Endothelial cell of umbilical vein (primary cell): Measurements from ENCODE around the gene HOXB4. TPM values are rescaled to one million over a fixed set of nuclear protein-coding genes. Genes with fewer than 3 reads are reported as not detected.

ENCODE experiments used
- BruUV-seq: library from RNA; stranded (reverse); fragments of 400-500 nt; replicated peaks from 2 replicates; lab custom pipeline; 2021; lab: Mats Ljungman, UMichigan
- CTCF ChIA-PET: fragments of 300-600, 350-600 bp; sonication (Branson Sonifier 250); formaldehyde crosslinking; loops from one replicate; lab custom pipeline; 2021; ENCODE audit warnings: antibody characterized with exemption, inconsistent platforms; lab: Charles Lee
- POLR2A ChIA-PET: fragments of 300-600, 350-600 bp; sonication (Branson Sonifier 250); formaldehyde crosslinking; loops from one replicate; lab custom pipeline; 2021; ENCODE audit warnings: antibody characterized with exemption, inconsistent platforms; lab: Charles Lee
- DNase-seq: peaks from one replicate; pipeline ENCODE4 v3.0.0-alpha.2; 2011; ENCODE audit warnings: low read depth, low spot score
- FAIRE-seq: peaks from 2 replicates; lab custom pipeline; 2011; peaks lifted over from hg19 to GRCh38; lab: Jason Lieb, UNC
- H2AFZ ChIP-seq: 2 replicates; pipeline ENCODE4 v1.6.0; 2012; ENCODE audit warnings: low read depth, low read length, control low read depth, inconsistent platforms
- H3K27ac ChIP-seq: 2 replicates; pipeline ENCODE4 v1.5.1; 2011; ENCODE audit warnings: low read depth, mild to moderate bottlenecking, control low read depth, low read length, moderate library complexity; ENCODE audit not compliant: insufficient read depth
- H3K27me3 ChIP-seq, 2 experiments: 2 replicates each; pipeline versions ENCODE4 v1.6.0 to v1.6.1; 2011; ENCODE audit warnings: low read length in 2 of 2, mixed read lengths in 1 of 2; ENCODE audit not compliant: control insufficient read depth in 2 of 2, insufficient read depth in 2 of 2
- H3K36me3 ChIP-seq, 2 experiments: 2 replicates in 1 of 2; 3 replicates in 1 of 2; pipeline ENCODE4 v1.5.1; 2011; ENCODE audit warnings: low read length in 2 of 2, mild to moderate bottlenecking in 1 of 2, moderate library complexity in 1 of 2; ENCODE audit not compliant: control insufficient read depth in 2 of 2, insufficient read depth in 2 of 2; ENCODE audit errors: extremely low read depth in 1 of 2
- H3K4me1 ChIP-seq: 3 replicates; pipeline ENCODE4 v1.5.1; 2011; ENCODE audit warnings: mild to moderate bottlenecking, low read length; ENCODE audit not compliant: control insufficient read depth, insufficient read depth; ENCODE audit errors: extremely low read depth
- H3K4me2 ChIP-seq: 2 replicates; pipeline ENCODE4 v1.6.1; 2011; ENCODE audit warnings: low read length, control low read depth, mixed read lengths; ENCODE audit not compliant: insufficient read depth
- H3K4me3 ChIP-seq, 3 experiments: fragments of 200-600 bp in 1 of 3; sonication (generic), shearing (Covaris generic) in 1 of 3; replicated peaks in 1 of 3; 2 replicates each; pipeline ENCODE4 v1.5.1; 2011 to 2016; ENCODE audit warnings: control low read depth in 3 of 3, low read length in 3 of 3, mild to moderate bottlenecking in 2 of 3, inconsistent platforms in 1 of 3, low read depth in 1 of 3, moderate library complexity in 1 of 3; ENCODE audit not compliant: insufficient read depth in 1 of 3
- H3K79me2 ChIP-seq: 2 replicates; pipeline ENCODE4 v1.6.0; 2012; ENCODE audit warnings: low read length, inconsistent platforms; ENCODE audit not compliant: control insufficient read depth, insufficient read depth
- H3K9ac ChIP-seq: replicated peaks from 2 replicates; pipeline ENCODE3; 2011; ENCODE audit warnings: low read length, control low read depth; ENCODE audit not compliant: insufficient read depth; ENCODE audit errors: extremely low read depth
- H3K9me1 ChIP-seq: replicated peaks from 3 replicates; pipeline ENCODE4 v1.6.0; 2011; ENCODE audit warnings: mild to moderate bottlenecking, low read length; ENCODE audit not compliant: control insufficient read depth, insufficient read depth; ENCODE audit errors: extremely low read depth
- H3K9me3 ChIP-seq: replicated peaks from 2 replicates; pipeline ENCODE4 v1.5.1; 2012; ENCODE audit warnings: low read length, inconsistent platforms; ENCODE audit not compliant: control insufficient read depth, insufficient read depth
- H4K20me1 ChIP-seq: replicated peaks from 2 replicates; pipeline ENCODE3; 2011; ENCODE audit warnings: mild to moderate bottlenecking, low read length; ENCODE audit not compliant: control insufficient read depth, insufficient read depth; ENCODE audit errors: extremely low read depth
- EZH2 ChIP-seq: IDR thresholded peaks from 2 replicates; pipeline ENCODE4 v1.6.1; 2012; ENCODE audit warnings: borderline replicate concordance, low read depth, mild to moderate bottlenecking, moderate library complexity, low read length, inconsistent platforms; ENCODE audit not compliant: severe bottlenecking
- FOS ChIP-seq: IDR thresholded peaks from 2 replicates; pipeline ENCODE4 v1.6.1; 2011; ENCODE audit warnings: mild to moderate bottlenecking, low read length, moderate library complexity, borderline replicate concordance; ENCODE audit not compliant: insufficient read depth
- GATA2 ChIP-seq: IDR thresholded peaks from 2 replicates; pipeline ENCODE4 v1.7.0; 2011; ENCODE audit warnings: low read depth, mild to moderate bottlenecking, moderate library complexity, mixed read lengths, low read length; ENCODE audit not compliant: insufficient read length, insufficient read depth
- JUN ChIP-seq: IDR thresholded peaks from 2 replicates; pipeline ENCODE4 v1.6.1; 2011; ENCODE audit warnings: borderline replicate concordance, low read depth; ENCODE audit not compliant: insufficient read length, insufficient read depth
- MYC ChIP-seq: IDR thresholded peaks from one replicate; pipeline ENCODE4 v1.6.1; 2011; ENCODE audit warnings: mild to moderate bottlenecking, low read depth, low read length
- POLR2A ChIP-seq: IDR thresholded peaks from 2 replicates; pipeline ENCODE4 v1.6.1; 2012; ENCODE audit warnings: low read depth, mild to moderate bottlenecking, control low read depth, low read length
- POLR2AphosphoS5 ChIP-seq: IDR thresholded peaks from 2 replicates; pipeline ENCODE4 v1.6.1; 2012; ENCODE audit warnings: low read depth, mild to moderate bottlenecking, control low read depth, low read length, moderate library complexity; ENCODE audit not compliant: insufficient read depth
- dilution Hi-C: fragments of 300-500 bp; cut with MboI; formaldehyde crosslinking; loops from one replicate; pipeline ENCODE4 v1.15.0; 2019; ENCODE audit warnings: low sequenced_read_pairs; ENCODE audit not compliant: extremely low pct_ligation_motif_present
- intact Hi-C: fragments of 100-400 bp; cut with micrococcal nuclease; formaldehyde crosslinking; loops from one replicate; pipeline ENCODE4 v1.10.0; 2022
- polyA plus RNA-seq, 4 experiments: library from polyadenylated mRNA; depleted of rRNA in 3 of 4; stranded (reverse) in 3 of 4; unstranded in 1 of 4; fragments of >200 nt; gene quantifications; 2 replicates each; pipeline versions ENCODE4 v1.2.1 to v1.2.3, GENCODE V29; 2011 to 2012; ENCODE audit warnings: missing spikeins in 1 of 4
- total RNA-seq: library from RNA; stranded (reverse); gene quantifications from 2 replicates; pipeline ENCODE4 v1.2.3, GENCODE V29; 2021
- TF ChIP-seq, protein P1 (sequence below): IDR thresholded peaks from 2 replicates; pipeline ENCODE4 v1.6.1; 2011; ENCODE audit not compliant: insufficient read depth, insufficient read length
- TF ChIP-seq, protein P2 (sequence below), 2 donors: IDR thresholded peaks; 1 replicate in 1 of 2; 2 replicates in 1 of 2; pipeline ENCODE4 v1.5.1; 2011; ENCODE audit warnings: low read length in 2 of 2, mild to moderate bottlenecking in 2 of 2, moderate library complexity in 2 of 2, control low read depth in 1 of 2, inconsistent platforms in 1 of 2, low read depth in 1 of 2; ENCODE audit not compliant: insufficient read depth in 1 of 2; ENCODE audit errors: extremely low read depth in 1 of 2

HOXB4 gene
- total and polyA plus RNA-seq, 2 donors (not counting 3 experiments of a cell fraction or from before 2014, with no cell fraction given): 4.6 to 13.1 TPM

DNA sequence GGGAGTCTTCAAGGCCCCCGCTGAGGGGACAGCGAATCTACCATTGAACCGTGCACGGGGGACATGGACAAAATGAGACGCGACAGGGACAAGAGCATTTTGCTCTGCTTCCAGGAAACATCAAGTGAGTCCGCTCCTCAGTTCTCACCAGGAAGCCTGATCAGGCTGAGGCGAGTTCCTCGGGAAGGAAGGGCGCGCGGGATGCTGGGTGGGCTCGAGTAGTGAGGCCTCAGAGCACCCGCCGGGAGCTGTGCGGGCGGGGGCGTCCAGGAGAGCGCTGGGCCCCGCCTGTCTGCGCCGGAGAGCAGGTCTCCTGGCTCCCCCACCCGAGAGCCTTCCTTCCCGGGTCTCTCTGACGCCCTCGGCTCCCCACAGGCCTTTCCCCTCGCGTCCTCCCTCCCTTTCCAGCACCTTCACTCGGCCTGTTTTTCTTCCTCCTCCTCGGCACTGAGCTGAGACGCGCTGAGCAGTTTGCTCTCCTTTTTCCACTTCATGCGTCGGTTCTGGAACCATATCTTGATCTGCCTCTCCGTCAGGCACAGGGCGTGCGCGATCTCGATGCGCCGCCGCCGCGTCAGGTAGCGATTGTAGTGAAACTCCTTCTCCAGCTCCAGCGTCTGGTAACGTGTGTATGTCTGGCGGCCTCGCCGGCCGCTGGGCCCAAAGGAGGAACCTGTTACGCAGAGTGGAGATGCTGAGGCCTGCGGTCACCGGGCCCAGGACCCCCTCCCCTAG, 18.0 kb upstream of the HOXB4 start:
- no peaks in the 10 kb centered on the region for H3K9me3 ChIP-seq
- POLR2A ChIA-PET: no interaction called here
- no peak overlapping the region for H2AFZ ChIP-seq
- no peak overlapping the region for H3K27ac ChIP-seq
- intact Hi-C loops: no loop called here
- dilution Hi-C loops: no loop called here
- H3K9ac ChIP-seq: no peak overlapping the region
- peaks cover 22% of the 10 kb centered on the region for H3K4me1 ChIP-seq
- BruUV-seq: no TSS peak
- FAIRE-seq (no peak), DNase-seq (no peak)
- H4K20me1 ChIP-seq: no peaks in the 10 kb centered on the region
- CTCF ChIA-PET: interaction anchor here (1.5 to 4.2 kb wide), 3 partner anchors 260 to 380 kb away, joined by 4 to 31 read pairs (median 7); no protein-coding TSS in a partner anchor
- no peaks in the 10 kb centered on the region for H3K27me3 ChIP-seq
- peaks cover 3 to 7% of the 10 kb centered on the region in 2 experiments for H3K36me3 ChIP-seq
- no peak overlapping the region for H3K4me3 ChIP-seq
- H3K4me2 ChIP-seq: no peak overlapping the region
- H3K9me1 ChIP-seq: no peaks in the 10 kb centered on the region
- TF ChIP-seq, protein P1, sequence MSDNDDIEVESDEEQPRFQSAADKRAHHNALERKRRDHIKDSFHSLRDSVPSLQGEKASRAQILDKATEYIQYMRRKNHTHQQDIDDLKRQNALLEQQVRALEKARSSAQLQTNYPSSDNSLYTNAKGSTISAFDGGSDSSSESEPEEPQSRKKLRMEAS: no peak
- TF ChIP-seq POLR2A (no peak), MYC (no peak), EZH2 (no peak), GATA2 (no peak), JUN (no peak), POLR2AphosphoS5 (no peak), FOS (no peak)
- TF ChIP-seq, protein P2, sequence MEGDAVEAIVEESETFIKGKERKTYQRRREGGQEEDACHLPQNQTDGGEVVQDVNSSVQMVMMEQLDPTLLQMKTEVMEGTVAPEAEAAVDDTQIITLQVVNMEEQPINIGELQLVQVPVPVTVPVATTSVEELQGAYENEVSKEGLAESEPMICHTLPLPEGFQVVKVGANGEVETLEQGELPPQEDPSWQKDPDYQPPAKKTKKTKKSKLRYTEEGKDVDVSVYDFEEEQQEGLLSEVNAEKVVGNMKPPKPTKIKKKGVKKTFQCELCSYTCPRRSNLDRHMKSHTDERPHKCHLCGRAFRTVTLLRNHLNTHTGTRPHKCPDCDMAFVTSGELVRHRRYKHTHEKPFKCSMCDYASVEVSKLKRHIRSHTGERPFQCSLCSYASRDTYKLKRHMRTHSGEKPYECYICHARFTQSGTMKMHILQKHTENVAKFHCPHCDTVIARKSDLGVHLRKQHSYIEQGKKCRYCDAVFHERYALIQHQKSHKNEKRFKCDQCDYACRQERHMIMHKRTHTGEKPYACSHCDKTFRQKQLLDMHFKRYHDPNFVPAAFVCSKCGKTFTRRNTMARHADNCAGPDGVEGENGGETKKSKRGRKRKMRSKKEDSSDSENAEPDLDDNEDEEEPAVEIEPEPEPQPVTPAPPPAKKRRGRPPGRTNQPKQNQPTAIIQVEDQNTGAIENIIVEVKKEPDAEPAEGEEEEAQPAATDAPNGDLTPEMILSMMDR (IDR thresholded peaks at IDR 0.05; ENCODE audit: extremely low read depth in 1 of 2, insufficient read depth in 1 of 2, low read depth in 1 of 2, low read length in 2 of 2): no peak
- peaks cover 65% of the 10 kb centered on the region for H3K79me2 ChIP-seq
